Testis (tissue), 3 donors: ENCODE measurements around the gene NLRP3. TPM values are rescaled to one million over a fixed set of nuclear protein-coding genes. Genes with fewer than 3 reads are reported as not detected.

Source experiments
- DNase-seq: peaks from one replicate; pipeline ENCODE4 v3.0.0-alpha.2; 2019
- H3K27ac ChIP-seq, 2 donors: fragments of 200-600 bp; sonication (generic); one replicate each; pipeline ENCODE4 v1.5.1; 2019
- H3K27me3 ChIP-seq: fragments of 200-600 bp; sonication (generic); one replicate; pipeline ENCODE4 v1.5.1; 2019
- H3K36me3 ChIP-seq: fragments of 200-600 bp; sonication (generic); one replicate; pipeline ENCODE4 v1.5.1; 2017; ENCODE audit warnings: low read depth; ENCODE audit errors: missing control alignments
- H3K4me1 ChIP-seq: fragments of 200-600 bp; sonication (generic); one replicate; pipeline ENCODE4 v1.5.1; 2019
- H3K4me3 ChIP-seq, 2 donors: fragments of 200-600 bp; sonication (generic); one replicate each; pipeline ENCODE4 v1.5.1; 2017 to 2019
- H3K9me3 ChIP-seq: fragments of 200-600 bp; sonication (generic); one replicate; pipeline ENCODE4 v1.5.1; 2017
- CTCF ChIP-seq, 3 experiments: fragments of 450-650 bp in 2 of 3; fragments of 200-600 bp in 1 of 3; sonication (generic) in 1 of 3; IDR thresholded peaks; one replicate each; pipeline ENCODE4 v1.5.1; 2016 to 2019; ENCODE audit warnings: antibody characterized with exemption in 3 of 3, mild to moderate bottlenecking in 2 of 3, moderate library complexity in 1 of 3
- POLR2A ChIP-seq: fragments of 450-650 bp; IDR thresholded peaks from one replicate; pipeline ENCODE4 v1.6.1; 2017; ENCODE audit warnings: antibody characterized with exemption, mild to moderate bottlenecking, moderate library complexity
- WGBS, 2 donors: methylation state at CpG; one replicate each; pipeline ENCODE4 v1.1.5; 2018; 5-methylcytosine and 5-hydroxymethylcytosine counted together
- intact Hi-C: fragments of 100-400 bp; cut with DNase I; formaldehyde crosslinking; loops from one replicate; pipeline ENCODE4 v1.15.1; 2023; ENCODE audit warnings: low total_unique reads
- polyA plus RNA-seq: library from polyadenylated mRNA; stranded (reverse); fragments of 350-450 nt; fragmentation: Illumina TruSeq; extraction: RNeasy Lipid Tissue Mini Kit (QIAGEN cat#74804); gene quantifications from one replicate; pipeline ENCODE4 v1.2.3, GENCODE V29; 2014; ENCODE audit warnings: low read depth, low replicate concordance; ENCODE audit not compliant: insufficient read depth
- total RNA-seq, 2 donors: library from RNA; depleted of rRNA; stranded (reverse); fragments of >200 nt; gene quantifications; one replicate each; pipeline ENCODE4 v1.2.3, GENCODE V29; 2016

NLRP3 gene
- total and polyA plus RNA-seq, 3 donors from 2014 or later = 0.31 to 1.4 (median 0.92) TPM

GRCh38 chr1:247421074-247421473 is 5.1 kb downstream of the NLRP3 start:
- Histone ChIP-seq H3K4me1 (no peaks in the 10 kb centered on the region), H3K36me3 (no peaks in the 10 kb centered on the region), H3K4me3 (no peak overlapping the region), H3K9me3 (no peaks in the 10 kb centered on the region), H3K27ac (no peak overlapping the region), H3K27me3 (no peaks in the 10 kb centered on the region)
- no peak for DNase-seq
- no peak for TF ChIP-seq CTCF (IDR thresholded peaks at IDR 0.05)
- TF ChIP-seq POLR2A = no peak
- intact Hi-C loops = no loop called here
- 75 to 79% methylated on average over 2 of the region's 2 CpGs for WGBS, 2 donors

DNA sequence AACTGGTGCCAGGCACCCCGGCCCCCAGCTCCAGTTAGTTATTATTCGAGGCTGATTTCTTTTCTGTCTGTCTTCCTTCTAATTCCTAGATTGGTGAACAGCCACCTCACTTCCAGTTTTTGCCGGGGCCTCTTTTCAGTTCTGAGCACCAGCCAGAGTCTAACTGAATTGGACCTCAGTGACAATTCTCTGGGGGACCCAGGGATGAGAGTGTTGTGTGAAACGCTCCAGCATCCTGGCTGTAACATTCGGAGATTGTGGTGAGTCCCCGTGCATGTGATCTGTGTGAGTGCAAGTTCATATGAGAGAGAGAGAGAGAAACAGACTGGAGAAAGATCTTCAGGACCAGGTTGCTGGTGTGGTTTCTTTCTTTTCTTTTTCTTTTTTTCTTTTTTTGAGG is 13.5 kb downstream of the NLRP3 start:
- no peak for TF ChIP-seq CTCF (IDR thresholded peaks at IDR 0.05)
- peak; percentile 52 for DNase-seq
- 59 to 63% methylated on average over 6 of the region's 6 CpGs for WGBS, 2 donors
- H3K4me3 ChIP-seq = no peak overlapping the region
- H3K4me1 ChIP-seq = no peaks in the 10 kb centered on the region
- no peaks in the 10 kb centered on the region for H3K9me3 ChIP-seq
- H3K36me3 ChIP-seq = no peaks in the 10 kb centered on the region
- no peaks in the 10 kb centered on the region for H3K27me3 ChIP-seq
- intact Hi-C loops = no loop called here
- H3K27ac ChIP-seq = no peak overlapping the region

- no peaks in the 10 kb centered on the region for H3K4me1 ChIP-seq
- H3K9me3 ChIP-seq = no peaks in the 10 kb centered on the region
- intact Hi-C loops = no loop called here
- 77 to 89% methylated on average over 1 of the region's 1 CpG for WGBS, 2 donors
- H3K36me3 ChIP-seq = no peaks in the 10 kb centered on the region
- TF ChIP-seq POLR2A (no peak), CTCF (IDR thresholded peaks at IDR 0.05) (no peak)
- no peak overlapping the region for H3K27ac ChIP-seq
- H3K27me3 ChIP-seq = no peaks in the 10 kb centered on the region
- no peak overlapping the region for H3K4me3 ChIP-seq
- DNase-seq = no peak
Observed at GRCh38 chr1:247430434-247430833, 14.5 kb downstream of the NLRP3 start.

GRCh38 chr1:247431643-247432042 is 15.7 kb downstream of the NLRP3 start:
- Histone ChIP-seq H3K27me3 (no peaks in the 10 kb centered on the region), H3K4me1 (no peaks in the 10 kb centered on the region), H3K4me3 (no peak overlapping the region), H3K27ac (no peak overlapping the region), H3K36me3 (no peaks in the 10 kb centered on the region), H3K9me3 (no peaks in the 10 kb centered on the region)
- DNase-seq = no peak
- 89 to 93% methylated on average over 9 of the region's 9 CpGs for WGBS, 2 donors
- intact Hi-C loops = no loop called here
- no peak for TF ChIP-seq CTCF (IDR thresholded peaks at IDR 0.05)
- TF ChIP-seq POLR2A = no peak

DNA sequence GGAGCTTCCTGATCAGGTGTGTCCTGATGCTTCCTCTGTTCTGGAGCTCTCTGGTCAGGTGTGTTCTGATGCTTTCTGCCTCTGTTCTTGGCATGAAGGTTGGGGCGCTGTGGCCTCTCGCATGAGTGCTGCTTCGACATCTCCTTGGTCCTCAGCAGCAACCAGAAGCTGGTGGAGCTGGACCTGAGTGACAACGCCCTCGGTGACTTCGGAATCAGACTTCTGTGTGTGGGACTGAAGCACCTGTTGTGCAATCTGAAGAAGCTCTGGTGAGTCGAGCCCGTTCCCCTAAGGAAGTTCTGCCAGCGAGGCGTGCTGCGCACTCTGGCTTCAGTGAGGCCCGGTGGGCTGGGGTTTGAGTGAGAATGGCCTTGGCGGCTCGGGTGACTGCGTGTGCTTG is 18.0 kb downstream of the NLRP3 start:
- WGBS, 2 donors = 86 to 94% methylated on average over 15 of the region's 15 CpGs
- no peak for TF ChIP-seq POLR2A
- TF ChIP-seq CTCF (IDR thresholded peaks at IDR 0.05) = no peak
- intact Hi-C loops = no loop called here
- H3K27me3 ChIP-seq = no peaks in the 10 kb centered on the region
- H3K4me3 ChIP-seq = no peak overlapping the region
- H3K4me1 ChIP-seq = no peaks in the 10 kb centered on the region
- no peaks in the 10 kb centered on the region for H3K36me3 ChIP-seq
- H3K27ac ChIP-seq = no peak overlapping the region
- no peak for DNase-seq
- no peaks in the 10 kb centered on the region for H3K9me3 ChIP-seq
